Calu3 (cell line): ENCODE results near the gene PCGF3. TPM values are rescaled to one million over a fixed set of nuclear protein-coding genes. Genes with fewer than 3 reads are reported as not detected.
A peak's percentile ranks its signal among the peaks of the same experiment; 100 is the strongest.
"Not testable (repeated sequence)": the region's sequence is repeated elsewhere in the genome, so short reads cannot be mapped to it uniquely, and the experiment has no call there.

ENCODE experiments used
- BruUV-seq: library from RNA; stranded (reverse); fragments of 400-500 nt; replicated peaks from 2 replicates; lab custom pipeline; 2021; lab: Mats Ljungman, UMichigan
- CTCF ChIA-PET: fragments of 300-600 bp; sonication (Branson Sonifier 250); formaldehyde crosslinking; loops from one replicate; lab custom pipeline; 2022; ENCODE audit warnings: antibody characterized with exemption; lab: Charles Lee
- DNase-seq: peaks from one replicate; pipeline ENCODE4 v3.0.0; 2022
- H3K27ac Mint-ChIP-seq: one replicate; pipeline ENCODE4 v1.8.0; 2022; ENCODE audit warnings: mixed read lengths; ENCODE audit not compliant: unreplicated experiment
- H3K27me3 Mint-ChIP-seq: one replicate; pipeline ENCODE4 v1.8.0; 2022; ENCODE audit warnings: mixed read lengths; ENCODE audit not compliant: unreplicated experiment
- H3K36me3 Mint-ChIP-seq: one replicate; pipeline ENCODE4 v1.8.0; 2022; ENCODE audit warnings: mild to moderate bottlenecking, moderate library complexity, mixed read lengths; ENCODE audit not compliant: insufficient read depth, unreplicated experiment
- H3K4me1 Mint-ChIP-seq: one replicate; pipeline ENCODE4 v1.8.0; 2022; ENCODE audit warnings: mild to moderate bottlenecking, low read depth, mixed read lengths; ENCODE audit not compliant: unreplicated experiment
- H3K4me3 Mint-ChIP-seq: one replicate; pipeline ENCODE4 v1.8.0; 2022; ENCODE audit warnings: mild to moderate bottlenecking, low read depth, moderate library complexity, mixed read lengths; ENCODE audit not compliant: unreplicated experiment
- H3K9me3 Mint-ChIP-seq: one replicate; pipeline ENCODE4 v1.8.0; 2022; ENCODE audit warnings: low read depth, mixed read lengths; ENCODE audit not compliant: unreplicated experiment
- CTCF ChIP-seq: fragments of 200-600 bp; IDR thresholded peaks from one replicate; pipeline ENCODE4 v1.8.0; 2022; ENCODE audit warnings: antibody characterized with exemption; ENCODE audit not compliant: unreplicated experiment
- intact Hi-C: fragments of 100-400 bp; cut with micrococcal nuclease; formaldehyde crosslinking; loops from one replicate; pipeline ENCODE4 v1.10.0; 2022; ENCODE audit not compliant: unreplicated experiment
- total RNA-seq: library from RNA; stranded (reverse); gene quantifications from 2 replicates; pipeline ENCODE4 v1.2.3, GENCODE V29; 2022

The PCGF3 gene
- total RNA-seq, 1 experiment from 2014 or later: 30.0 TPM

GRCh38 chr4:777520-778262, 72.1 kb downstream of the PCGF3 start:
- intact Hi-C loops: no loop called here
- H3K4me3 Mint-ChIP-seq: no peak overlapping the region
- no peak for DNase-seq
- H3K27me3 Mint-ChIP-seq: no peaks in the 10 kb centered on the region
- no peaks in the 10 kb centered on the region for H3K4me1 Mint-ChIP-seq
- peaks cover 79% of the 10 kb centered on the region for H3K36me3 Mint-ChIP-seq
- peak overlapping the region; percentile 44 for H3K27ac Mint-ChIP-seq
- CTCF ChIA-PET: no interaction called here
- BruUV-seq: TSS peak; percentile 2
- H3K9me3 Mint-ChIP-seq: peaks cover 3% of the 10 kb centered on the region
- TF ChIP-seq CTCF: no peak

- CTCF ChIA-PET: no interaction called here
- no peak for DNase-seq
- no TSS peak for BruUV-seq
Measured at GRCh38 chr4:779555-779954, 73.9 kb downstream of the PCGF3 start.

DNA sequence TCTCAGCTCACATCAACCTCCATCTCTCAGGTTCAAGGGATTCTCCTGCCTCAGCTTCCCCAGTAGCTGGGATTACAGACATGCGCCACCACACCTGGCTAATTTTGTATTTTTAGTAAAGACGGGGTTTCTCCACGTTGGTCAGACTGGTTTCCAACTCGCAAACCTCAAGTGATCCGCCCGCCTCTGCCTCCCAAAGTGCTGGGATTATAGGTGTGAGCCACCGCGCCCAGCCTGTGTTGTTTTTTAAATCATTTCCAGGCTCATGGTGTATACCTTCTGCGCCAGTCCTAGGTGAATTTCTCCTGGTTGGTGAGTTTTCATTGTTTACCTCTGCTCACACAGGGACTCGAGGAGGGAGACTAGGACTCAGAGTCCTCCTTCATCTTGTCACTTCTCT, 74.6 kb downstream of the PCGF3 start:
- DNase-seq, H3K9me3 Mint-ChIP-seq, H3K4me1 Mint-ChIP-seq, intact Hi-C loops, BruUV-seq, CTCF ChIA-PET, H3K27me3 Mint-ChIP-seq: not testable (repeated sequence)
- peak overlapping the region; percentile 71 for H3K4me3 Mint-ChIP-seq
- H3K27ac Mint-ChIP-seq: peak overlapping the region; percentile 72
- peaks cover 68% of the 10 kb centered on the region for H3K36me3 Mint-ChIP-seq

More at GRCh38 chr4:779555-779954, 73.9 kb downstream of the PCGF3 start:
- Mint-ChIP-seq H3K9me3 (peaks cover 3% of the 10 kb centered on the region), H3K4me1 (no peaks in the 10 kb centered on the region), H3K4me3 (peak overlapping the region; percentile 71), H3K27ac (peak overlapping the region; percentile 72), H3K36me3 (peaks cover 74% of the 10 kb centered on the region), H3K27me3 (no peaks in the 10 kb centered on the region)
- TF ChIP-seq CTCF: no peak
- intact Hi-C loops: no loop called here

GRCh38 chr4:780716-781492, 75.3 kb downstream of the PCGF3 start:
- Mint-ChIP-seq H3K27me3 (no peaks in the 10 kb centered on the region), H3K36me3 (peaks cover 64% of the 10 kb centered on the region), H3K27ac (peak overlapping the region; percentile 72), H3K4me3 (peak overlapping the region; percentile 71), H3K4me1 (no peaks in the 10 kb centered on the region), H3K9me3 (peaks cover 1% of the 10 kb centered on the region)
- DNase-seq: no peak
- TSS peak; percentile 30 for BruUV-seq
- intact Hi-C loops: no loop called here
- no peak for TF ChIP-seq CTCF
- CTCF ChIA-PET: no interaction called here
